HUES48 (cell line): ENCODE data around the gene ALX3.
"Not testable (repeated sequence)": the region's sequence is repeated elsewhere in the genome, so short reads cannot be mapped to it uniquely, and the experiment has no call there.

Experiments used
- H3K27ac ChIP-seq: one replicate; pipeline ENCODE4 v1.7.0; 2013; ENCODE audit warnings: low read depth, low read length, inconsistent platforms
- H3K27me3 ChIP-seq: 2 replicates; pipeline ENCODE4 v1.6.1; 2013; ENCODE audit warnings: mild to moderate bottlenecking, low read length; ENCODE audit not compliant: control insufficient read depth, insufficient read depth
- H3K36me3 ChIP-seq: 2 replicates; pipeline ENCODE4 v1.6.1; 2013; ENCODE audit warnings: low read length; ENCODE audit not compliant: control insufficient read depth, insufficient read depth
- H3K4me1 ChIP-seq: 2 replicates; pipeline ENCODE4 v1.6.1; 2013; ENCODE audit warnings: mild to moderate bottlenecking, low read length; ENCODE audit not compliant: control insufficient read depth, insufficient read depth
- H3K4me3 ChIP-seq: 2 replicates; pipeline ENCODE4 v1.5.1; 2013; ENCODE audit warnings: mild to moderate bottlenecking, low read depth, low read length
- H3K9ac ChIP-seq: 2 replicates; pipeline ENCODE4 v1.6.1; 2013; ENCODE audit warnings: mild to moderate bottlenecking, low read depth, low read length, moderate library complexity
- H3K9me3 ChIP-seq: 2 replicates; pipeline ENCODE4 v1.6.1; 2013; ENCODE audit warnings: low read length; ENCODE audit not compliant: control insufficient read depth, insufficient read depth

The ALX3 gene

GRCh38 chr1:110088739-110089316, 18.4 kb upstream of the ALX3 start:
- Histone ChIP-seq H3K9me3 (no peaks in the 10 kb centered on the region), H3K36me3 (no peaks in the 10 kb centered on the region), H3K4me3 (no peak overlapping the region), H3K27me3 (peaks cover 57% of the 10 kb centered on the region), H3K9ac (no peak overlapping the region), H3K27ac (no peak overlapping the region), H3K4me1 (peaks cover 10% of the 10 kb centered on the region; the same call in 1 of the 2 replicates)

- Histone ChIP-seq H3K4me1 (peaks cover 10% of the 10 kb centered on the region; the same call in 1 of the 2 replicates), H3K27ac (no peak overlapping the region), H3K4me3 (no peak overlapping the region), H3K9ac (no peak overlapping the region), H3K36me3 (no peaks in the 10 kb centered on the region), H3K9me3 (no peaks in the 10 kb centered on the region), H3K27me3 (peaks cover 64% of the 10 kb centered on the region)
These were observed 17.6 kb upstream of the ALX3 start for GRCh38 chr1:110087812-110088738.

GRCh38 chr1:110086961-110087360, 16.5 kb upstream of the ALX3 start:
- Histone ChIP-seq H3K9ac (no peak overlapping the region), H3K4me1 (peaks cover 10% of the 10 kb centered on the region), H3K4me3 (no peak overlapping the region), H3K36me3 (no peaks in the 10 kb centered on the region), H3K27ac (no peak overlapping the region), H3K9me3 (no peaks in the 10 kb centered on the region), H3K27me3 (peaks cover 66% of the 10 kb centered on the region)

- peaks cover 10% of the 10 kb centered on the region for H3K4me1 ChIP-seq
- H3K27ac ChIP-seq: no peak overlapping the region
- H3K36me3 ChIP-seq: no peaks in the 10 kb centered on the region
- no peak overlapping the region for H3K4me3 ChIP-seq
- H3K9ac ChIP-seq: no peak overlapping the region
- peaks cover 78% of the 10 kb centered on the region for H3K27me3 ChIP-seq
- no peaks in the 10 kb centered on the region for H3K9me3 ChIP-seq
These were observed 15.2 kb upstream of the ALX3 start for GRCh38 chr1:110085671-110086070.

- Histone ChIP-seq H3K9ac (no peak overlapping the region), H3K4me3 (peak overlapping the region; percentile 55), H3K36me3 (no peaks in the 10 kb centered on the region), H3K4me1 (peaks cover 5% of the 10 kb centered on the region), H3K27me3 (peaks cover 77% of the 10 kb centered on the region), H3K9me3 (no peaks in the 10 kb centered on the region), H3K27ac (no peak overlapping the region)
These were observed 14.0 kb upstream of the ALX3 start for GRCh38 chr1:110084227-110085078.

- peaks cover 5% of the 10 kb centered on the region for H3K4me1 ChIP-seq
- no peak overlapping the region for H3K9ac ChIP-seq
- H3K9me3 ChIP-seq: no peaks in the 10 kb centered on the region
- peaks cover 83% of the 10 kb centered on the region for H3K27me3 ChIP-seq
- no peaks in the 10 kb centered on the region for H3K36me3 ChIP-seq
- peak overlapping the region; percentile 55 for H3K4me3 ChIP-seq
- H3K27ac ChIP-seq: no peak overlapping the region
These were observed 13.4 kb upstream of the ALX3 start for GRCh38 chr1:110083866-110084226.

- no peak overlapping the region for H3K27ac ChIP-seq
- H3K36me3 ChIP-seq: no peaks in the 10 kb centered on the region
- peaks cover 5% of the 10 kb centered on the region for H3K4me1 ChIP-seq
- no peaks in the 10 kb centered on the region for H3K9me3 ChIP-seq
- H3K9ac ChIP-seq: no peak overlapping the region
- H3K27me3 ChIP-seq: peaks cover 89% of the 10 kb centered on the region
- H3K4me3 ChIP-seq: peak overlapping the region; percentile 55; the same call in 1 of the 2 replicates
These were observed 12.8 kb upstream of the ALX3 start for GRCh38 chr1:110083061-110083865.

- Histone ChIP-seq H3K36me3 (no peaks in the 10 kb centered on the region), H3K4me3 (no peak overlapping the region), H3K27ac (no peak overlapping the region), H3K9ac (no peak overlapping the region), H3K27me3 (peaks cover 91% of the 10 kb centered on the region), H3K4me1 (peaks cover 5% of the 10 kb centered on the region), H3K9me3 (no peaks in the 10 kb centered on the region)
These were observed 12.0 kb upstream of the ALX3 start for GRCh38 chr1:110082477-110082876.

GRCh38 chr1:110081061-110081460, 10.6 kb upstream of the ALX3 start:
- Histone ChIP-seq H3K27ac (no peak overlapping the region), H3K27me3 (peaks cover 87% of the 10 kb centered on the region), H3K4me3 (no peak overlapping the region), H3K36me3 (no peaks in the 10 kb centered on the region), H3K9ac (no peak overlapping the region), H3K9me3 (no peaks in the 10 kb centered on the region), H3K4me1 (peaks cover 5% of the 10 kb centered on the region)

GRCh38 chr1:110079995-110080394, 9.5 kb upstream of the ALX3 start:
- H3K4me3 ChIP-seq, H3K27ac ChIP-seq, H3K4me1 ChIP-seq, H3K9me3 ChIP-seq, H3K36me3 ChIP-seq, H3K9ac ChIP-seq: not testable (repeated sequence)
- peaks cover 85% of the 10 kb centered on the region for H3K27me3 ChIP-seq
